Skin epidermis (tissue), 12 donors: Measurements from ENCODE around the gene COA5.

Source experiments
- H3K27ac ChIP-seq, 21 experiments: fragments of 200-600 bp; sonication (generic) in 11 of 21; one replicate each; pipeline ENCODE4 v1.5.0; 2020; ENCODE audit warnings: mild to moderate bottlenecking in 3 of 21, inconsistent platforms in 2 of 21, moderate library complexity in 2 of 21
- H3K4me3 ChIP-seq, 7 experiments: fragments of 200-600 bp; sonication (generic) in 2 of 7; one replicate each; pipeline ENCODE4 v1.5.0; 2020; ENCODE audit warnings: inconsistent platforms in 2 of 7, mild to moderate bottlenecking in 2 of 7, moderate library complexity in 1 of 7

Gene COA5

DNA sequence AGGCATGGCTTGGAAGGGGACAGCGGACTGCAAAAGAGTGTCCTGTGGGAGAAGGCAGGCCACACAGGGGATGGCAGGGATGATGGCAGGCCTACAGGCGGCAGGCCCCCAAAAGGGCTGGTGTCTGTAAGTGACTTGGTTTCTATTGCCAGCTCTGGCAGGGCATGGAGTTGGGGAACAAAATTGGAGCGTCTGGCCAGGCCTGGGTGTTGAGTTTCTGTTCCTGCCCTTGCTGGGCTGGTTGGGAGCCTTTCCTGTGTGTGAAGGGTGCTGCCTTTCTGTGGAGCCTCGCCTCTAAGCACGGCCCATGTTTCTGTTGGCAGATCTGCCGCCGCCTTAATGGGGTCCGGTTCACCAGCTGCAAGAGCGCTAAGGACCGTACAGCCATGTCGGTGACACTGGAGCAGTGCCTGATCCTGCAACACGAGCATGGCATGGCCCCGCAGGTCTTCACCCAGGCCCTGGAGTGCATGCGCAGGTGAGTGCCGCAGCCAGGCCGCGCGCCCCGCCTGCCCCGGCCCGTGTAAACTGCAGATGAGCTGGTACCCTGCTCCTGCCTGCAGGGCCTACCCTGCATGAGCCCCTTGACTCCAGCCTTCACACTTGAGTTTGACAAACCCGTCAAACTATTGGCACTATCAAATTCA, 31.5 kb downstream of the COA5 start:
- Histone ChIP-seq H3K4me3 (no peak overlapping the region), H3K27ac (no peak overlapping the region)

DNA sequence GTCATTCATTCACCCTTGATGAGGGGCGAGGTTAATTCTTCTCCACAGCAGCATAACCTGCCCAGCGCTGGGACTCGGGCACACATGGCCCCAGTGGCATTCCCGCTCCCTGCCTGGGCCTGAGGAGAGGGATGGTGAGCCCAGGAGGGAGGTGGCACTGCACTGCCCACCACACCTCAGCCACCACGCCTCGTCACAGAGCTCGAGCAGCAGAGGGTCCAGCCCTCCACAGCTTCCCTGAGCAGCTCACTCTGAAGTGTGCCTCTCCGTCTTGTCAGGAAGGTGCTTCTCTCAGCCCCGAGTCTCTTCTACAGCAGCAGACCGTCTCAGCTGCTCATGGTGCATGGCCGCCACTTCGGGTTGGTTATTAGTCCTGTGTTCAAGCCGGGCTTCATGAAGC, 34.9 kb downstream of the COA5 start:
- Histone ChIP-seq H3K4me3 (no peak overlapping the region), H3K27ac (no peak overlapping the region)

DNA sequence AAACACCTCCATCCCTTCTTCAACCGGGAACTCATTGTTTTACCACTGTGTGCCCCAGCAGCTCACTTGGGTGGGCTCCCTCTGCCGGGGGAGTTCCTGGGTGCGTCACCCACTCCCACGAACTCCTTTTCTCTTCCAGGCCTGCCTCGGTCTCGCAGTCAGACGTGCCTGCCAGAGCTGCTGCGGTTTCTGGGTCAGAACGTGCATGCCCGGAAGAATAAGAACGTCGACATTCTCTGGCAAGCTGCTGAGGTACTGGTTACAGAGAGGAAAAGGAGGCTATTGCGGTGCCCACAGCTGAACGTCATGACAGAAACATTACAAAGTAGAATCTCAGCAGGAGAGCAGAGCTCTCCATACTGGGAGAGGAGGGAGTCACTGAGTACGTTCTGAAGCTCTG, 35.6 kb downstream of the COA5 start:
- Histone ChIP-seq H3K27ac (no peak overlapping the region), H3K4me3 (no peak overlapping the region)

DNA sequence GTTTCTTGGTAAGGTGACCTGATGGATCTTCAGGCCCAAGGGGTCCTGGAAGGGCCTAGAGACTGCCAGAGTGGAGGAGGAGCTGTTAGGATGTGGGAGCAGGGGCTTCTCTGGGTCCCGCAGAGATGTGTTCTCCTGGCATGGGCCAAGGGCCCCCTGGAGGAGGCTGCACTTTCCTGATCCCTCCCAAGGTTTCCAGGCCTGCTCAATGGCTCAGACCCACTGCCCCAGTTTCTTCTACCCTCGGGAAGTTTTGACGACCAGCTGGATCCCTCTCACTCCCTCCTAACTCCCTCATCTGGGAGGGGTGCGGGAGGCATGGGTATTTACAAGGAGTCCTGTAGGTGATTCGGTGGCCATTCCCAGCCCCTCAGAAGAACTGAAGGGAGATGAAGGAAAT, 36.1 kb downstream of the COA5 start:
- no peak overlapping the region for H3K27ac ChIP-seq
- H3K4me3 ChIP-seq = no peak overlapping the region

DNA sequence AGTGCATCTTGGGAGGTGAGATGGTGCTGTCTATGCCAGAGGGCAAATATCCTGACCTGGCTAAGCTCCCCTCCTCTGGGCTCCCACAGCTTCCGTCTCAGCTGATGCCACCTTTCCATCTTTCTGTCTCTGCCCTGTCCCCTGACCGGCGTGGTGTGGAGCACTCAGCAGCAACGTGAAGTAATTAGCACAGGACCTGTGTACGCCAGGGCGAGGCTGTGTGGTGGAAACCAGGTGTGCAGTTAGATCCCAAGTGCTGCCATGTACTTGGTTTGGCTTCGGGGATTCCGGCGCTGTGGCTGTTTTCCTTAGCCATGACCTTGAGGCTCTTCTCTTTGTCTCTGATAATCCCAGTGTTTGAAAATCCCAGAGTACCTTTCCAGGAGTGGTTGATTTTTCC, 36.5 kb downstream of the COA5 start:
- no peak overlapping the region for H3K27ac ChIP-seq

DNA sequence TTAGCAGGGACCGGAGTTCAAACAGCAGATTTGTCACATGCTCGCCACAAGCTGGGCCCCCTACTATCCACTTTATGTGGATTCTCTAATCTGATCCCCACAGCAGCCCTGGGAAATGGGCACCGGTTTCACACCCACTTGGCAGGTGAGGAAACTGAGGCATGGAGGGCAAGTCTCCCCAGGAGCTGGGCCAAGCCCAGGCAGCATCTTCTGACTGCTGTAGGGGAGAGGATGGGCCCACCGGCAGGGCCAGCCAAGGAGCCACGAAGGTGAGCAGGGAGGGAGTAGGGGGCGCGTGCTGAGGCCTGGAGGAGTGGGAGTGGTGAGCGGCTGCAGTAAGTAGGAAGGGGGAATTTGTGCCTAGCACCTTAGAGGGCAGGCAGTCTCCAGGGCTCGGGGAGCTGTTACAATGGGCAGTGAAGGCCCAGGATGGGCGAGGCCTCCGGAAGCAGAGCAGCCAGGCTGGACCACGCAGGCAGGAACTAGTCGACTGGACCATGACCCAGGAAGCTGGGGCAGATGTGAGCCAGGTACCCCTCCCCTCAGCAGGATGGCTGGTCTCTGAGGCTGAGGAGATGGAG, 37.1 kb downstream of the COA5 start:
- Histone ChIP-seq H3K4me3 (no peak overlapping the region), H3K27ac (no peak overlapping the region)

More for the DNA sequence above, 36.5 kb downstream of the COA5 start:
- H3K4me3 ChIP-seq = no peak overlapping the region

DNA sequence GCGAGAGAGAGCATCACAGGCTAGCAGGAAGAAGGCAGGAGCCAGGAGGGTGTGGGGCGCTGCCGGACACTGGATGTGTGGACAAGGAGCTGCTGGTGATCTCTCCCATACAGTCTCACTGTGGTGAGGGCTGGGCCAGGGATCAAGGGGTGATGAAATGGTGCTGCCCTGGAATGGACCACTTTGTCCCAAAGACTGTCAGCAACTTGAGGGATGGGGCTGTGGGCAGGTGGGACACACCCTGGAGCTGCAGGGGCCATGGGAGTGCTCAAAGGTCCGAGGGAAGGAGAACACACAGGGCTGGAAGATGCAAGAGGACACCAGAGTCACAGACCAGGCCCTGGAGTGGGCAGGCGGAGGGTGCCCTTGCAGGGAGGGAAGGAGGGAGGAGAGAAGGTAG, 38.0 kb downstream of the COA5 start:
- Histone ChIP-seq H3K4me3 (no peak overlapping the region), H3K27ac (no peak overlapping the region)

DNA sequence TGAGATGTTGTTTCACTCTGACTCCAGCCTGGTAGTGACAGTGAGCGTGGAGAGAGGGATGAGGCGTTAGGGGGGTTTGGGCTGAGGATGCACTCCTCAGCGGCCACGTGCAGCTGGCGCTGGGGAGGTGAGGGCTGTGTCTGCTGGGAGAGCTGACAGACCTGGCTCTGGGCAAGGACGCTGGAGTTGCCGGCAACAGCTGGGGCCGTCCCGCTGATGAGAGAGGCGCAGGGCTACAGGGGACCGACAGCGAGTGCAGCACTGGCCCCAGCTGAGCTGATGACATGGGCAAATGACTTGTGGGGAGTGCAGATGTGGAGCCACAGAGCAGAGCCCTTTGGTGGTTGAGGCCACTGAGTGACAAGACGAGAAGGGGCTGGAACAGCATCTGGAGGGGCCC, 38.4 kb downstream of the COA5 start:
- Histone ChIP-seq H3K4me3 (no peak overlapping the region), H3K27ac (no peak overlapping the region)

DNA sequence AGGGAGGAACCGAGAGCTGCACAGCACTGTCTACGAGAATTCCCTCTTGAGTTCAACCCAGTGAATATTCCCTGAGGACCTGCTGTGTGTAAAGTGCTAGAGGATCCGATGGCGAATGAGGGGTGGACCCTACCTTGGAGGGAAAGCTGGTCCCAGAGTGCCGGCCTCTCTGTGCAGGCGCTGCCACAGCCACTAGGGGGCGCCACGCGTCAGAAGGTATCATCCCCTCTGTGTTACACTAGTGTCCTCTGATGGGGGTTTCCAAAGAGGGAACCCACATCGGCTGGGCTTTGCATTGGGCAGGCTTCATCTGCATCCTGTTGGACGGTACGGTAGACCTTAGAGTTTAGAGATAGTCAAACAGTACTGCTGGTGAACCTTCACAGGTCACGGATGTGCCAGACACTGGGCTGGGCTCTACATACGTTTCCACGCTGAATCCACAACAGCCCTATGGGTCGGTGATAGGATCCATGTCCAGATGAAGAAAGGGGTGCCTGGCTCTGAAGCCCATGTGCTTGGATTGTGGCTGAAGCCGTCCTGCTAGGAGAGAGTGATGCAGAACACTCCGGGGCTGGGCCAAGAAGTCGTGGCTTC, 39.0 kb downstream of the COA5 start:
- Histone ChIP-seq H3K27ac (no peak overlapping the region), H3K4me3 (no peak overlapping the region)

DNA sequence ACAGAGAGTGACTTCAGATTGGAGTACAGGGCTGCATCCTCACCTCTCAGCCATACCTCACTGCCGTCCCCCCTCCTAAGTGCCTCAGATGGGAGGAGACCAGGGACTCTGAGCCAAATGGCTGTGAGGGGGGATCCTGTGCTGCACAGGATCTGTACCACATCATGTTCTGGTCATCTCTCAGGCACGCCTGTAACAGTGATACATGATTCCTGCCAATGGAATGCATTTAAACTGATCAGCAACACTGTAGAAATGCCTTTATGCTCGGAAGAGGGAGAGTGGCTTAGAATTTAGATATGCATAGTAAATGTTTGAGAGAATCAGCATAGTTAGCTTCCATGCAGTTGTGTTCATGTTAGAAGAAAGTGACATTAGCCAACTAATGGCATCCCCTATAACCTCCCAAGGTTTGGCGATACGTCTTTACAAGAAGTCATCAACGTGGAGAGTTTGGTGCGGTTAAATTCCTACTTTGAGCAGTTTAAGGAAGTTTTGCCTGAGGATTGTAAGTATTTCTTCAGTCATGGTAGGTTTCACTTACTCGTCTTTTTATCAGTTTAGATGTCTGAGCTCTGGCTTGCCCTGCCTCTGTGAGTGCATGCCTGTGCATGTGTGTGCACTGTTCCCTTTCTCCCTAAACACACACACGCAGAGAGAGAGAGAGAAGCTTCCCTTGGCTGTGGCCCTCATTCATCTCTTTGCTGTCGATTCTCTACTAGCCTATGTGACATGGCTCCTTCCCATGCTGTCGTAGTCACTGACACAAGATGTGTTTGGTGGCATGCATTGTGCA, 40.0 kb downstream of the COA5 start:
- no peak overlapping the region for H3K4me3 ChIP-seq
- H3K27ac ChIP-seq = no peak overlapping the region

DNA sequence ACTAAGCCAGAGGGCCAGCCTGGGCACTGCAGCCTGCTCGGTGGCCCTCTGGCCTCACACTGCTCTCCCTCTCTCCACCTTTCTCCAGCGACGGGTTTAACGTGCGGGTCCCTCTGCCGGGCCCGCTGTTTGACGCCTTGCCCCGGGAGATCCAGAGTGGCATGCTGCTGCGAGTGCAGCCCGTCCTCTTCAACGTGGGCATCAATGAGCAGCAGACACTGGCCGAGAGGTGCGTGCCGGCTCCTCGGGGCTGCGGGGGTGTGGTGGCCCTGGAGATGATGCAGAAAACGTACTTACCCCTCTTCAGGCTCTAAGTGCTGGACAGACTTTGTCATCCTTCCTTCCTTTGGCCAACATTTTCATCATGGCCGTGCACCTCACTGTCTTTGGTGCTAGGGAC, 42.4 kb downstream of the COA5 start:
- H3K27ac ChIP-seq = no peak overlapping the region
- H3K4me3 ChIP-seq = no peak overlapping the region

DNA sequence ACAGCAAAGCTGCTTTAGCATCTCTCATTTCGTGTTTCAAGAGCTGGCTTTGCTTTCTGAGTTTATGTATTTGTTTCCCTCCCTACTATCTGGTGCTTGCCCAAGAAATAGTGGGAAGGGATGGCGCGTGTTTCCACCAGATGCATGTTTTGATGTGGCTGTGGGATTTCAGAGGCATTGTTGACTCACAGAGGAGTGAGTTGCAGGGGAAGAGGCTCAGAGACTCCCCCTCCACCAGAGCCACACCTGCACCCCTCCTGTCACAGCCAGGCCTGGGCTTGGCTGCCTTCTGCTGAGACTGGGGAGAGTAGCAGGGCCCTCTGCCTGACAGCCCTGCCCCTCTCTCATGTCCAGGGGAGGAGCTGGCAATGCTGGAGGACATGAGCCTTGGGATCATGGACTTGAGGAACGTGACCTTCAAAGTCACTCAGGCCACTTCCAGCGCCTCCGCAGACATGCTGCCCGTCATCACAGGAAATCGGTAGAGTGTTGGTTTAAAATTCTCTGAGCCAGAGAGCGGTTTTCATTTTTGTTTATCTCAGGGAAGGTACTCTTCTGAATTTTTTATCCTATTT, 42.9 kb downstream of the COA5 start:
- Histone ChIP-seq H3K4me3 (no peak overlapping the region), H3K27ac (no peak overlapping the region)

DNA sequence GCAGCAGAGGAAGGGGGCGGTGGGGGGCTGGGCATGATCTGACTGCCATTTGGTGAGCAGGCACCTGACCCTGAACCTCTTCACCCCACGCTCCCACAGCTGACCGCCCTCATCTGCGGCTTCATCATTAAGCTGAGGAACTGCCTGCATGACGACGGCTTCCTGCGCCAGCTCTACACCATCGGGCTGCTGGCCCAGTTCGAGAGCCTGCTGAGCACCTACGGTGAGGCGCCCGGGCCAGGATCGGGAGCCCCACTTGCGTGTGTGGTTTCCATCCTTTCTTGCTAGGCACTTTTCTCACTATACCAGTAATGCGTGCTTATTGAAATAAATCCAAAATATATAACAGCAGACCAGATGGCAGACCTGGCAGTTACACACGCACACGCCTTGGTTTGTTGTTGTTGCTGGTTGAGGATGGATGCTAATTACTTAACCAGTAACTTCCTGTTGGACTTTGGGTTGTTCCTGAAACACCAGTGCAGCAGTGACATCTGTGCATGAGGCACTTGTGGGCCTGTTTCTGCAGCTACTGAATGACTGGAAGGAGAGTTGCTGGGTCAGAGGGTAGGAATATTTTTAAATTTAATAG, 43.7 kb downstream of the COA5 start:
- Histone ChIP-seq H3K27ac (no peak overlapping the region), H3K4me3 (no peak overlapping the region)

DNA sequence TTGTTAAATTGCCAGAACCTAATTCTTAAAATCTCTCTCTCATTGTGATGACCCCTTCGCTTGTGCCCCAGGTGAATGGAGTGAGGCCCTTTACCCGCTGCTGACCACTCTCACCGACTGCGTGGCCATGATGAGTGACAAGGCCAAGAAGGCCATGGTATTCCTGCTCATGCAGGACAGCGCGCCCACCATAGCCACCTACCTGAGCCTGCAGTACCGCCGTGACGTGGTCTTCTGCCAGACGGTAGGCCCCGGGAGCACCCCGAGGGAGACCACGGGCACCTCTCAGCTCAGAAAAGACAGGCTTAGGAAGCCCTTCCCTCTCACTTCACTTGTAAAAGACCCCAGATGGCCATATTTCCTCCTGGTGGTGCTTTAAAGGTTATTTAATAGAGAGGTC, 44.9 kb downstream of the COA5 start:
- Histone ChIP-seq H3K4me3 (no peak overlapping the region), H3K27ac (no peak overlapping the region)

DNA sequence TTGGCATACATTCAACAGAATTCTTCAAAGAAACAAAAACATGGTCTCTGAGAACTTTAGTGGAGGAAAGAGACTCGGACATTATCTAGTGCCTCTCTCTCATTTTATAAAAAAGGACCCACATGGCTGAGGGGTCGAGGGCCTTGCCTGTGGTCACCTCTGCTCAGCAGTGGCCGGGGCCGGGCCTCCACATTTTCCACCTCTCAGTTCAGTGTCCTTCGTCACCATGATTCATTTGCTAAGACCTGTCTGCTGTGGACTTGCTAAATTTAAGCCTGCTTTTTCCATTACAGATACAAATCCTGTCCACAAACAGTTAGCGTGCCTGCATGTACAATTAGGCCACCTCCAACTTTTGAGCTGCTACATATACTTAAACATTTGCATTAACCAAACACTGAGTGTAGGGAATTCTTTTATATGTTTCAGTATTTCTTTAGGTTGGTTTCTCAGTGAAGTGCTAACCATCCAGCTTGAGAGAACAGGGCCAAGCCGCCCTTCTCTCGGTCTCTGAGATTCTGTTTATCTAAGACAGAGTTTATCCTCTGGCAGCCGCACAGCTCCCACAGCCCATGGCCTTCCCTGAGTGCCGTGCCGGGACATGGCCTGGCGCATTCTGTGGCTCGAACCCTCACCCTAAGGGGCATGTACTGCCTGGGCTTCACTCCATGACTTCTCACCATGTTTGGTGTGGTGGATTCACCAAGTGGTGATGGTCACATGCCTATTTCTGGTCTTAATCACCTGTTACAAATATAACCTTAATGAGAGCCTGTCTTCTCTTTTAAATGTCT, 46.2 kb downstream of the COA5 start:
- no peak overlapping the region for H3K4me3 ChIP-seq
- peak overlapping the region in 2 of 21 experiments; percentile 11 to 12 for H3K27ac ChIP-seq

DNA sequence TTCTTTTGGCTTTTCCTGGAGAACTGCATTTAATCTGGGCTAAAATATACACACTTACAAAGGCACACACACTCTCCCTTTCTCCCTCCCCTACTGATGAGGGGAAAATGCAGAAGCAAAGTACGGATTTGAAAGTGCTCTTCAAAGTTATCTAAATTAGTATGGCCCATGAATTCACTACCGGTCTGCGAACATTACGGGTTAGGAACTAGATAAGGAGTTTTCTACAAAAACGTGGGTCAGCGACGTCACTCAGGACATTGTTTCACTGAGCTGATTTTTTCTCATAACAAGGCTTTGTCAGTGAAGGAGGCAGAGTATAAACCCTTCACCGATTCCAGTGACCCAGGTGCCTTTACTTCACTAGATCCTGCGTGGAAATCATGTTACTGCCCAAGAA, 47.3 kb downstream of the COA5 start:
- H3K27ac ChIP-seq = no peak overlapping the region
- H3K4me3 ChIP-seq = no peak overlapping the region

DNA sequence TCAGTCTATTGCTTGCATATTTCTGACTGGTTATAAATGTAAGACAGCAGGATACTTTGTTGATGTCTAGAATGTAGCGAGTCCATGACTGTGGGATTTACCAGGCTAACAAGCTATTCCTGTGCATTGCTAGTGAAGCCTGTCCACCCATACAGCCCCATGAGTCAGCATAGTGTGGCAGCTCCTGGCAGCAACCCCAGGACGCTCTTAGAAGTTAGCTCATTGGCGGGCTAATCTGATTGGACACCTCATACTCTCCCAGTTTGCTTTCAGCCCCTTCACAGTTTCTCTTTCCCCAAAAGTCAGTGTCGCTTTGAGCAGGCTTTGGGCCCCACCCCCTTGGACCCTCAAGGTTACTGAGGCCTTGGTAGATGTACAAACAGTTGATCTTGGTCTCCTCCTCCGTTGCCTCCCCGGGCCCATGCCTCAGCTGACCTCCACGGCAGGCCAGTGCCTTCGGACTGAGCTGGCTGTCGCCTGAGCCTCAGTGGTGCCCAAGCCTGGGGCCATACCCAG, 48.0 kb downstream of the COA5 start:
- Histone ChIP-seq H3K4me3 (no peak overlapping the region), H3K27ac (no peak overlapping the region)

DNA sequence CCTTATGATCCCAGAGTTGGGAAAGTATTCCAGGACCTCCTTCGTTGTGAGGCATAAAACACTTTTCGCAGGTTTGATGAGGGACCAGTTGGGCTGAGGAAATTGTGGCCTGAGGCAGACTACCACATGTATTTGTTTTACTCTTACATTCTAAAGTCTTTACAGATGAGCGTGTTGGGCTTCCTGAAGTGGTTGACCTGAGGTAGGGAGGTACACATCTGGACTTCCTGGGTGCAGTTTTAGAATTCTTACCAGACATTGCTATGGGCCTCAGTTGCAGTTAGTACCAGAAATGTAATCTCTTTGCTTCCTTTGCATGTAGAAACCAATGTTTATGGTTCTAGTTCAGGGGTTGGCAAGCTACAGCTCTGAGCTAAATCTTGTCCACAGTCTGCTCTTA, 48.7 kb downstream of the COA5 start:
- Histone ChIP-seq H3K4me3 (no peak overlapping the region), H3K27ac (no peak overlapping the region)

DNA sequence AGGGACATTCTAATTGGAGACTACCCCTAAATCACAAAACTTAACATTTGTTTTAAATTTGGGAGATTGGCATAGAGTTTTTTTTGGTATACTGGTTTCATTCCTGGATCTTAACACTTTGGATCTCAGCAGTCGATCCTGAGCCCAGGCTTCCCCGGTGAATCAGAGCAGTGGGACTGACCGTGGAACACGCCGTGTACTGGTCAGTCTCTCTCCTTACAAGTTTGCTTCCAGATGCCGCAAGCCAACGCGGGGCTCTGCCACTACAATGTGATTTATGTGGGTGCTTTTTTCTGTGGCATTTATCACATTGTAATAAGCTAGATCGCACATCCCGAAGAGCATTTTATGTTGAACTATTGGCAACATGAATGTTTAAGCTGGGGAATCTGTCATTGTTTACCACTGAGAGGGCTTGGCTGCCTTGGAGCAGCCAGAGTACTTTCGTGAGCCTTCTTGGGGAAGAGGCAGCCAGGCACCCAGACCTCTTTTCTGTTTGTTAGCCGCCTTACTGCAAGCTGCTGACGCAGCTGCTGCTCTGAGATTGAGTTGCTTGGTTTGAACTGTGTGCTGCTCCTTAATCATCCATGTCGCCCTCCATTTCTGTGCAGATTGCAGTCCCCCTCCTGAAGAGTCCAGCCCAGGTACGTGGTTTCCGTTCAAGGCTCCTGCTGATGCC, 49.3 kb downstream of the COA5 start:
- no peak overlapping the region for H3K27ac ChIP-seq

More for the DNA sequence above, 49.3 kb downstream of the COA5 start:
- no peak overlapping the region for H3K4me3 ChIP-seq
